LNCaP clone FGC (cell line): Measurements from ENCODE around the gene PLEKHA4.

Source experiments
- DNase-seq: peaks from one replicate; pipeline ENCODE4 v3.0.0-alpha.2; 2011; ENCODE audit warnings: low read depth
- H3K4me3 ChIP-seq: 2 replicates; pipeline ENCODE4 v1.5.1; 2011; ENCODE audit warnings: mild to moderate bottlenecking, low read depth, low read length, control low read depth
- CTCF ChIP-seq: IDR thresholded peaks from 2 replicates; pipeline ENCODE4 v1.5.1; 2012; ENCODE audit warnings: mild to moderate bottlenecking; ENCODE audit not compliant: control insufficient read depth, insufficient read depth; ENCODE audit errors: extremely low read depth

The PLEKHA4 gene

GRCh38 chr19:48804496-48804895 lies 63.9 kb downstream of the PLEKHA4 start:
- no peak for DNase-seq
- H3K4me3 ChIP-seq = no peak overlapping the region
- TF ChIP-seq CTCF = no peak

DNA sequence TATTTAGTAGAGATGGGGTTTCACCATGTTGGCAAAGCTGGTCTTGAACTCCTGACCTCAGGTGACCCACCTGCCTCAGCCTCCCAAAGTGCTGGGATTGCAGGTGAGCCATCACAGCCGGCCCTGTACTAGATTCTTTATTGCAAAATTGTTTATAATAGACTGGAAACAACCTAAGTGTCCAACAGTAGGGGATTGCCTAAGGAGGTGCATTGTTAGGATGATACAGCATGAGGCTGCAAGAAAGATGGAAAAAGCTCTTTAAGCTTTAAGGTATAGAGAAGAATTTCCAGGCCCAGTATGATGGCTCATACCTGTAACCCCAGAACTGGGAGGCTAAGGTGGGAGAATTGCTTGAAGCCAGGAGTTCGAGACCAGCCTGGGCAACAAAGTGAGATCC lies 65.8 kb downstream of the PLEKHA4 start:
- no peak overlapping the region for H3K4me3 ChIP-seq

DNA sequence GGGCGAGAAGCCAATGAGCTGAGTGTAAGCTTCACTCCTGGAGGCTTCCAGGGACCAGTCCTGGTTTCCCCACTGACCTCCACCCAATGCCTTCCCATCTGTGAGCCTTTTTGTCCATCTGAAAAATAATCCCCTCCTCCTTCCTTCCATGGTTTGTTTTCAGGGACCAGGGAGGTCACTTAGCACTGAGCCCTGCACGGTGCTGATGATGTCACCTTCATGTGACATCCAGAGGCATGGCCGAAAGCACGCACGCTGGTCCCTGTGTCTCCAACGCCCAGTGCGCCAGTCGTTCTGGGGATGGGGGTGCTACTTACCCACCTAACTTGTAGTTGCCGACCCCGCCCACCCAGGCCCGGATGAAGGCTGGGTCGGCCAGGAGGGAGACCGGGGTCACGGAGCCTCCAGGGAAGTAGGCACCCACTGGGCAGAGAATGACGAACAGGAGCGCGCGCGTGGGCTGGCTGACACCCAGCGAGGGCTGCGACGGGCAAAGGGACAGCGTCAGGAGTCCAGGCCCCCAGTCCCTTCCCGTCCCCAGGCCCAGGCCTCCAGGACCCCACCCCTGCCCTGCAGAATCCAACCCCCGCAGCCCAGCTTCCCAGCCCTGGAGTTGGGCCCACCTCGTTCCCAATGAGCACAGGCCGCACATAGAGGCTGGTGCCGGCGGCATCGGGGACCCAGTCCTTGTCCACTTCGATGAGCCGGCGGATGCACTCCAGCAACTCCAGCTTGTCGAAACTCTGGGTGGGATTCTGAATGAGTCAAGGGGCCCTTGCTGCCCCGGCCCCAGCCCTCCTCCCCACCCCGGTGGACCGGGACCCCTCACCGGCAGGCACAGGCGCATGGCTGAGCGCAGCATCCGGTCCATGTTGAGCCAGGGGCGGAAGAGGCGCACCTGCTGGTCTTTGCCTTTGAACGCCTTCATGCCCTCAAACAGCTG lies 68.8 kb downstream of the PLEKHA4 start:
- no peak for DNase-seq
- no peak for TF ChIP-seq CTCF
- H3K4me3 ChIP-seq = no peak overlapping the region

More for the DNA sequence above, 65.8 kb downstream of the PLEKHA4 start:
- no peak for DNase-seq
- TF ChIP-seq CTCF = no peak

DNA sequence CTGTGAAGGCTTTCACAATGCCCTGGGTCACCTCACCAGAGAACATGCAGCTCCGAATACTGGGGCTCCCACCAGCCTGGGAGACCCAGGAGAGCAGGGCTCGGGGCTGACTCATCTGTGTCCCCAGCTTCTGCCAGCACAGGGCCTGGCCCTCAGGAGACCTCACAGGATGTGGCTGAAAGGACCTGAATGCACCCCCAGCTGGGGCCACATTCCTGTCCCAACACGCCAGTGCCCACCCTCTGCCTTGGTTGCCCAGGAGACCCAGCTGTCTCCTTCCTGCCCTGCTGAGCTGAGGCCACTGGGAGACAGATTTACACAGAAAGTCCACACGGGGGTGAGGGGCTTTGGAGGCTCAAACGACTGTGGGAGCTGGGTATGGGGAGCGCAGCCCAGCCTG lies 69.5 kb downstream of the PLEKHA4 start:
- TF ChIP-seq CTCF = no peak
- DNase-seq = no peak
- H3K4me3 ChIP-seq = no peak overlapping the region

DNA sequence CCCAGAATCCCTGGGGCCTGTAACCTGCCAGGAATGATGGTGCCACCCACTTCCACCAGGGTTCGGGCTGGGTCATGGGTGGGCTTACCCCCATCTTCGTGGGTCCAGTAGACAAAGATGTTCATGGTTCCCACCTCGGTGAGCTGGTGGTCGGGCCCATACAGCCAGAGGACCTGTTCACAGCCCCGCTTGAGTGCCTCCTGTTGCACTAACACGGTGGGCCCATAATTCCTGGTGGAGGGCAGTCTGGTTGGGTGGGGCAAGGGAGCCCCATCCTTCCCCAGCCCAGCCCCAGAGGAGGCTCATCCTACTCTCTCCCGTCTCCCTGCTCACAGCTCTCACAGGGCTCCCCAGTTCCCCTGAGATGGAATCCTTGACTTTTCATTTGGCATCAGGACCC lies 71.3 kb downstream of the PLEKHA4 start:
- H3K4me3 ChIP-seq = no peak overlapping the region
- DNase-seq = no peak
- TF ChIP-seq CTCF = no peak

DNA sequence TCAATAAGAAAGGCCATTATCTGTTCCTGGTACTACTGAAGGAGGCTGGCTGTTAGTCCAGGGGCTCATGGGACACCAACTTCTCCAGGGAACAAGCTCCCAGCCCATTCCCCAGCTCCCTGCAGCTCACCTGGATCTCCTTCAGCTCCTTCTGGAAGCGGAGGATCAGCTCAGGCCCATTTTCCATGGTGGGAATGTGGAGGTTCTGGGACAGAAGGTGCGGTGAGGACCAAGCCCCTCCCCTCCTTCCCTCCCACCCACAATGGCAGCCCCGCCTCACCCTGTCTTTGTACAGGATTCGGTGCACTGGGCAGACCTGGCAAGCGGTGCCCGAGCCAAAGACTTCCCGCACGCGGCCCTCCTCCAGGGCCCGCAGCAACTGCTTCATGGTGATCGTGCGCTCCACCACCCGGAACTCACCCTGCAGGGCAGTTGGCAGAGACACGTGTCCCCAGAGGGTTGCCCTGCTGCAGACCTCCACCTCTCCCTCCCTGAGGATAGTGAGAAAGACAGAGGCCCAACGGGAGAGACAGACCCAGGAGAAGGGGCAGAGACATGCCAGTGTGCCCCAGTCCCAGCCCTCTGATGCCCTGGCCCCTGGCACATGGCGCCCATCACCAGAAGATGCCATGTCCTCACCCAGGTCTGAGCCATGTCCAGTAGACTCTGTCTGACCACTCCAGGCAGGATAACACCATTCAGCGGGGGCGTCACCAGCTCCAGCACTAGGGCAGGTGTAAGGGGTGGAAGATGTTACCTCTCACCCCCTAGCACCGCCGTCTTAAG lies 71.9 kb downstream of the PLEKHA4 start:
- no peak overlapping the region for H3K4me3 ChIP-seq
- TF ChIP-seq CTCF = no peak

More for the DNA sequence above, 71.9 kb downstream of the PLEKHA4 start:
- no peak for DNase-seq
